A549 (cell line): ENCODE measurements around the gene PLAAT2. TPM values are rescaled to one million over a fixed set of nuclear protein-coding genes. Genes with fewer than 3 reads are reported as not detected.

Experiments used
- ATAC-seq, 2 experiments: fragments of 200-7000 bp in 1 of 2; fragments of >200 bp in 1 of 2; cut with Nextera tagmentation in 1 of 2; cut with Tn5 transposase in 1 of 2; 3 replicates each; pipeline versions ENCODE4 v1.8.0 to v1.9.1; 2018 to 2020; ENCODE audit warnings: mild to moderate bottlenecking in 1 of 2, moderate library complexity in 1 of 2
- CTCF ChIA-PET: fragments of 300-600 bp; sonication (Branson Sonifier 250); formaldehyde crosslinking; extraction: SDS; loops from one replicate; lab custom pipeline; 2021; ENCODE audit warnings: antibody characterized with exemption, inconsistent platforms; lab: Yijun Ruan, JAX
- POLR2A ChIA-PET: fragments of 350-600 bp; formaldehyde crosslinking; extraction: SDS; loops from one replicate; lab custom pipeline; 2021; ENCODE audit warnings: antibody characterized with exemption, inconsistent platforms; lab: Yijun Ruan, JAX
- DNase-seq, 2 experiments: peaks; one replicate each; pipeline versions ENCODE4 v3.0.0 to v3.0.0-alpha.2; 2011 to 2016; ENCODE audit warnings: low read depth in 1 of 2, low spot score in 1 of 2
- FAIRE-seq: peaks from 2 replicates; lab custom pipeline; 2011; peaks lifted over from hg19 to GRCh38; lab: Jason Lieb, UNC
- H3K27ac ChIP-seq, 2 experiments: fragments of >200 bp; sonication (Bioruptor Twin); formaldehyde crosslinking; 3 replicates each; pipeline ENCODE4 v1.5.1; 2016 to 2017
- H3K4me1 ChIP-seq: fragments of >200 bp; sonication (Bioruptor Twin); formaldehyde crosslinking; 3 replicates; pipeline ENCODE4 v1.6.1; 2016
- H3K4me2 ChIP-seq: fragments of >200 bp; sonication (Bioruptor Twin); formaldehyde crosslinking; 3 replicates; pipeline ENCODE4 v1.6.1; 2016
- H3K4me3 ChIP-seq: fragments of >200 bp; sonication (Bioruptor Twin); formaldehyde crosslinking; 3 replicates; pipeline ENCODE4 v1.5.1; 2016
- H3K9me3 ChIP-seq: fragments of >200 bp; sonication (Bioruptor Twin); formaldehyde crosslinking; 3 replicates; pipeline ENCODE4 v1.6.1; 2016
- BHLHE40 ChIP-seq: IDR thresholded peaks from 2 replicates; pipeline ENCODE4 v1.6.1; 2012; ENCODE audit warnings: low read depth, low read length, inconsistent platforms
- CBX8 ChIP-seq: fragments of 200-600 bp; sonication (generic); IDR thresholded peaks from 2 replicates; pipeline ENCODE4 v1.6.1; 2016
- CHD4 ChIP-seq: fragments of 200-600 bp; sonication (generic); IDR thresholded peaks from 2 replicates; pipeline ENCODE4 v1.6.1; 2016; ENCODE audit warnings: antibody characterized with exemption, mild to moderate bottlenecking, borderline replicate concordance
- EHMT2 ChIP-seq: fragments of 200-600 bp; sonication (generic); IDR thresholded peaks from 2 replicates; pipeline ENCODE4 v1.6.1; 2016; ENCODE audit warnings: antibody characterized with exemption, low read depth, mild to moderate bottlenecking, moderate library complexity
- ELK1 ChIP-seq: fragments of 150-350 bp; IDR thresholded peaks from 2 replicates; pipeline ENCODE4 v1.6.1; 2014; ENCODE audit warnings: low read depth, mild to moderate bottlenecking, low read length
- EP300 ChIP-seq, 2 experiments: fragments of >200 bp; sonication (Bioruptor Twin); formaldehyde crosslinking; IDR thresholded peaks; 2 replicates in 1 of 2; 3 replicates in 1 of 2; pipeline ENCODE4 v1.6.1; 2016 to 2017
- FOSB ChIP-seq: fragments of 250-450 bp; sonication (Bioruptor Pico); IDR thresholded peaks from 2 replicates; pipeline ENCODE4 v1.5.0; 2020; ENCODE audit warnings: mild to moderate bottlenecking, moderate library complexity
- FOXS1 ChIP-seq: fragments of 250-450 bp; sonication (Bioruptor Pico); IDR thresholded peaks from 2 replicates; pipeline ENCODE4 v1.5.0; 2020; ENCODE audit warnings: mild to moderate bottlenecking, moderate library complexity
- HDAC2 ChIP-seq: fragments of 200-600 bp; sonication (generic); IDR thresholded peaks from 2 replicates; pipeline ENCODE4 v1.6.1; 2016
- HEYL ChIP-seq: fragments of 250-450 bp; sonication (Bioruptor Pico); IDR thresholded peaks from 2 replicates; pipeline ENCODE4 v1.8.0; 2021; ENCODE audit warnings: mild to moderate bottlenecking, moderate library complexity
- HOXA7 ChIP-seq: fragments of 250-450 bp; sonication (Bioruptor Pico); IDR thresholded peaks from 2 replicates; pipeline ENCODE4 v1.5.0; 2020; ENCODE audit warnings: mild to moderate bottlenecking, moderate library complexity
- MAZ ChIP-seq: fragments of 150-350 bp; IDR thresholded peaks from 2 replicates; pipeline ENCODE4 v1.6.1; 2014; ENCODE audit warnings: antibody characterized with exemption, low read depth, low read length, borderline replicate concordance
- NPAS2 ChIP-seq: fragments of 250-450 bp; sonication (Bioruptor Pico); IDR thresholded peaks from 2 replicates; pipeline ENCODE4 v1.8.0; 2022; ENCODE audit warnings: mild to moderate bottlenecking, moderate library complexity, borderline replicate concordance
- NR3C1 ChIP-seq: fragments of >200 bp; sonication (Bioruptor Twin); formaldehyde crosslinking; IDR thresholded peaks from 3 replicates; pipeline ENCODE4 v1.6.1; 2017
- PHF8 ChIP-seq: fragments of 200-600 bp; sonication (generic); IDR thresholded peaks from 2 replicates; pipeline ENCODE4 v1.6.1; 2016; ENCODE audit warnings: low read depth, mild to moderate bottlenecking, antibody characterized with exemption, moderate library complexity, borderline replicate concordance
- RARB ChIP-seq: fragments of 250-450 bp; sonication (Bioruptor Pico); IDR thresholded peaks from 2 replicates; pipeline ENCODE4 v1.8.0; 2021; ENCODE audit warnings: mild to moderate bottlenecking, moderate library complexity
- RCOR1 ChIP-seq: fragments of 150-350 bp; IDR thresholded peaks from 2 replicates; pipeline ENCODE4 v1.6.1; 2014; ENCODE audit warnings: antibody characterized with exemption, low read length, low read depth
- RNF2 ChIP-seq: fragments of 200-600 bp; sonication (generic); IDR thresholded peaks from 2 replicates; pipeline ENCODE4 v1.6.1; 2016; ENCODE audit warnings: low read depth, mild to moderate bottlenecking, antibody characterized with exemption, moderate library complexity, borderline replicate concordance
- TFCP2L1 ChIP-seq: fragments of 250-450 bp; sonication (Bioruptor Pico); IDR thresholded peaks from 2 replicates; pipeline ENCODE4 v1.5.0; 2021; ENCODE audit warnings: mild to moderate bottlenecking
- ZC3H11A ChIP-seq: fragments of 450-650 bp; IDR thresholded peaks from 2 replicates; pipeline ENCODE4 v1.6.1; 2014; ENCODE audit warnings: antibody characterized with exemption, mild to moderate bottlenecking
- WGBS: methylation state at CpG from one replicate; pipeline ENCODE4 v1.1.6; 2017; ENCODE audit errors: missing lambda C conversion rate; 5-methylcytosine and 5-hydroxymethylcytosine counted together
- polyA plus RNA-seq, 4 experiments: library from polyadenylated mRNA; depleted of rRNA in 3 of 4; stranded (reverse); fragments of >200 nt; fragmentation: RNase III in 1 of 4; extraction: RNeasy Plus Mini Kit Qiagen cat#74134 plus additional on column Dnase treatment in 1 of 4; gene quantifications; 2 replicates in 3 of 4; 3 replicates in 1 of 4; pipeline ENCODE4 v1.2.3, GENCODE V29; 2011 to 2017
- TF ChIP-seq, protein P1 (sequence below): fragments of 250-450 bp; sonication (Bioruptor Pico); IDR thresholded peaks from 2 replicates; pipeline ENCODE4 v1.5.0; 2020; ENCODE audit warnings: low read depth, mild to moderate bottlenecking, moderate library complexity
- TF ChIP-seq, protein P2 (sequence below): fragments of >200 bp; sonication (Bioruptor Twin); formaldehyde crosslinking; IDR thresholded peaks from 3 replicates; pipeline ENCODE4 v1.6.1; 2016
- TF ChIP-seq, protein P3 (sequence below): fragments of >200 bp; sonication (Bioruptor Twin); formaldehyde crosslinking; IDR thresholded peaks from 2 replicates; pipeline ENCODE4 v1.6.1; 2016
- TF ChIP-seq, protein P4 (sequence below): IDR thresholded peaks from 2 replicates; pipeline ENCODE4 v1.6.1; 2012; ENCODE audit warnings: low read depth, borderline replicate concordance
- TF ChIP-seq, protein P5 (sequence below): fragments of 250-450 bp; sonication (Bioruptor Pico); IDR thresholded peaks from 2 replicates; pipeline ENCODE4 v1.5.0; 2021; ENCODE audit warnings: mild to moderate bottlenecking, moderate library complexity, borderline replicate concordance

The PLAAT2 gene
- polyA plus RNA-seq, 2 of the 4 experiments (the other 2 are of a cell fraction) = 0.26 to 0.57 TPM

- TF ChIP-seq FOXS1 (CRISPR knock-in tag) = no peak; the same call in 1 of the 2 replicates
- TF ChIP-seq HDAC2 = no peak
- TF ChIP-seq, protein P1, sequence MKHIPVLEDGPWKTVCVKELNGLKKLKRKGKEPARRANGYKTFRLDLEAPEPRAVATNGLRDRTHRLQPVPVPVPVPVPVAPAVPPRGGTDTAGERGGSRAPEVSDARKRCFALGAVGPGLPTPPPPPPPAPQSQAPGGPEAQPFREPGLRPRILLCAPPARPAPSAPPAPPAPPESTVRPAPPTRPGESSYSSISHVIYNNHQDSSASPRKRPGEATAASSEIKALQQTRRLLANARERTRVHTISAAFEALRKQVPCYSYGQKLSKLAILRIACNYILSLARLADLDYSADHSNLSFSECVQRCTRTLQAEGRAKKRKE = 0 out of 2 replicates have a peak, but pooled peaks have one; percentile 41
These were observed 1.7 kb upstream of the PLAAT2 start (continued) for GRCh38 chr11:63564784-63565350.

- Histone ChIP-seq H3K4me3 (no peak overlapping the region), H3K27ac (peak overlapping the region; percentile 71 to 85; a peak in 4 of 6 replicates), H3K4me1 (peaks cover 44% of the 10 kb centered on the region), H3K4me2 (peak overlapping the region; percentile 47; the same call in 2 of the 3 replicates), H3K9me3 (no peaks in the 10 kb centered on the region)
- ATAC-seq = no peak
- TF ChIP-seq FOSB (CRISPR knock-in tag) = no peak
- TF ChIP-seq NR3C1 = no peak
- no peak for TF ChIP-seq PHF8
- ChIA-PET CTCF (interaction anchor here (1.3 kb wide), 1 partner anchor 17 kb away, joined by 3 read pairs; no protein-coding TSS in a partner anchor), POLR2A (no interaction called here)
- no peak for FAIRE-seq
- no peak for DNase-seq
- WGBS = 94% methylated on average over 7 of the region's 7 CpGs
These were observed 1.0 kb upstream of the PLAAT2 start for GRCh38 chr11:63564056-63564774.

DNA sequence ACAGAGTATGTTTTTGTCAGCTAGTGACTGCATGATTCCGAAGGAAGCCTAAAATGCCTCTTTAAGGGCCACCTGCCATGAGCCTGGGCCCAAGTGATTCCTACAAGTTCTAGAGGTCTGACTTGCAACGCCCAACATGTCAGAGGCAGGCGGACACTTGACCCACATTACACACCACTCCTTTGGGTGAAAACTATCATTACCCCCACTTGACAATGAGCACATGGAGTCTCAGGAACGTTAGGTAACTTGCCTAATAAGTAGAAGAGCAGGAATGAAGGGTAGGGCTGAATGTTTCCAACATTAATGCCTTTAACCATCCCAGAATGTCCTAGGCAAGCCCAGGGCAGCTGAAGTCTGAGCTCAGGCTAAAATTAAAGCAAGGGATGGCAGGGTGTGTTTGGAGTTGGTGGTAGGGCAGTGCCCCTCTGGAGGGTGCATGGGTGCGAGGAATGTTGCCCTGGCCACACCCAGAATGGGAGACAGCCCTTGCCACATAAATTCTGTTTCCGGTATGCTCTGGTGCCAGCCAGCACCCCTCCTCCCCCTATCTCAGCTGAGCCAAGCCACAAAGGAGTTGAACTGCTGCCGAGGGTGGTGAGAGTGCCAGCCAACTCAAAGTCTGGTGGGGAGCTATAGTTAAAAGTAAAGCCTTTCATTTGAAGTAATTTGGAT lies 2.5 kb downstream of the PLAAT2 start:
- no peak overlapping the region for H3K4me2 ChIP-seq
- ATAC-seq = no peak
- 75% methylated on average over 7 of the region's 7 CpGs for WGBS
- no peaks in the 10 kb centered on the region for H3K9me3 ChIP-seq
- no peak for FAIRE-seq
- TF ChIP-seq ZC3H11A = no peak
- TF ChIP-seq, protein P2, sequence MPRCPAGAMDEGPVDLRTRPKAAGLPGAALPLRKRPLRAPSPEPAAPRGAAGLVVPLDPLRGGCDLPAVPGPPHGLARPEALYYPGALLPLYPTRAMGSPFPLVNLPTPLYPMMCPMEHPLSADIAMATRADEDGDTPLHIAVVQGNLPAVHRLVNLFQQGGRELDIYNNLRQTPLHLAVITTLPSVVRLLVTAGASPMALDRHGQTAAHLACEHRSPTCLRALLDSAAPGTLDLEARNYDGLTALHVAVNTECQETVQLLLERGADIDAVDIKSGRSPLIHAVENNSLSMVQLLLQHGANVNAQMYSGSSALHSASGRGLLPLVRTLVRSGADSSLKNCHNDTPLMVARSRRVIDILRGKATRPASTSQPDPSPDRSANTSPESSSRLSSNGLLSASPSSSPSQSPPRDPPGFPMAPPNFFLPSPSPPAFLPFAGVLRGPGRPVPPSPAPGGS = no peak
- no peak for TF ChIP-seq MAZ
- TF ChIP-seq CHD4 = no peak
- TF ChIP-seq ELK1 = no peak
- no peak for TF ChIP-seq EP300 (IDR thresholded peaks at IDR 0.05)
- TF ChIP-seq TFCP2L1 (CRISPR knock-in tag) = no peak
- no peak for TF ChIP-seq RNF2
- TF ChIP-seq, protein P3, sequence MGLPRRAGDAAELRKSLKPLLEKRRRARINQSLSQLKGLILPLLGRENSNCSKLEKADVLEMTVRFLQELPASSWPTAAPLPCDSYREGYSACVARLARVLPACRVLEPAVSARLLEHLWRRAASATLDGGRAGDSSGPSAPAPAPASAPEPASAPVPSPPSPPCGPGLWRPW = no peak
- TF ChIP-seq CBX8 = no peak
- no peak for TF ChIP-seq HOXA7 (CRISPR knock-in tag)
- no peak for TF ChIP-seq HEYL (CRISPR knock-in tag)
- no peak for TF ChIP-seq RCOR1
- no peak for TF ChIP-seq FOSB (CRISPR knock-in tag)
- no peak for TF ChIP-seq RARB (CRISPR knock-in tag)
- no peak for TF ChIP-seq BHLHE40
- TF ChIP-seq NPAS2 (CRISPR knock-in tag) = no peak
- TF ChIP-seq, protein P4, sequence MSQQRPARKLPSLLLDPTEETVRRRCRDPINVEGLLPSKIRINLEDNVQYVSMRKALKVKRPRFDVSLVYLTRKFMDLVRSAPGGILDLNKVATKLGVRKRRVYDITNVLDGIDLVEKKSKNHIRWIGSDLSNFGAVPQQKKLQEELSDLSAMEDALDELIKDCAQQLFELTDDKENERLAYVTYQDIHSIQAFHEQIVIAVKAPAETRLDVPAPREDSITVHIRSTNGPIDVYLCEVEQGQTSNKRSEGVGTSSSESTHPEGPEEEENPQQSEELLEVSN = no peak
- TF ChIP-seq EHMT2 = no peak
- TF ChIP-seq, protein P5, sequence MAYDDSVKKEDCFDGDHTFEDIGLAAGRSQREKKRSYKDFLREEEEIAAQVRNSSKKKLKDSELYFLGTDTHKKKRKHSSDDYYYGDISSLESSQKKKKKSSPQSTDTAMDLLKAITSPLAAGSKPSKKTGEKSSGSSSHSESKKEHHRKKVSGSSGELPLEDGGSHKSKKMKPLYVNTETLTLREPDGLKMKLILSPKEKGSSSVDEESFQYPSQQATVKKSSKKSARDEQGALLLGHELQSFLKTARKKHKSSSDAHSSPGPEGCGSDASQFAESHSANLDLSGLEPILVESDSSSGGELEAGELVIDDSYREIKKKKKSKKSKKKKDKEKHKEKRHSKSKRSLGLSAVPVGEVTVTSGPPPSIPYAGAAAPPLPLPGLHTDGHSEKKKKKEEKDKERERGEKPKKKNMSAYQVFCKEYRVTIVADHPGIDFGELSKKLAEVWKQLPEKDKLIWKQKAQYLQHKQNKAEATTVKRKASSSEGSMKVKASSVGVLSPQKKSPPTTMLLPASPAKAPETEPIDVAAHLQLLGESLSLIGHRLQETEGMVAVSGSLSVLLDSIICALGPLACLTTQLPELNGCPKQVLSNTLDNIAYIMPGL (CRISPR knock-in tag) = no peak
- ChIA-PET CTCF (no interaction called here), POLR2A (no interaction called here)
- H3K4me3 ChIP-seq = no peak overlapping the region
- H3K4me1 ChIP-seq = peaks cover 19% of the 10 kb centered on the region
- no peak for DNase-seq
- no peak overlapping the region for H3K27ac ChIP-seq
